ENCODE measurements around the gene NCDN.

Gene NCDN

GRCh38 chr1:35589516-35590427 is 32.2 kb downstream of the NCDN start:
- DNase-seq (ENCODE audit: low read depth in 2 of 3, low spot score in 1 of 3): no peak

DNA sequence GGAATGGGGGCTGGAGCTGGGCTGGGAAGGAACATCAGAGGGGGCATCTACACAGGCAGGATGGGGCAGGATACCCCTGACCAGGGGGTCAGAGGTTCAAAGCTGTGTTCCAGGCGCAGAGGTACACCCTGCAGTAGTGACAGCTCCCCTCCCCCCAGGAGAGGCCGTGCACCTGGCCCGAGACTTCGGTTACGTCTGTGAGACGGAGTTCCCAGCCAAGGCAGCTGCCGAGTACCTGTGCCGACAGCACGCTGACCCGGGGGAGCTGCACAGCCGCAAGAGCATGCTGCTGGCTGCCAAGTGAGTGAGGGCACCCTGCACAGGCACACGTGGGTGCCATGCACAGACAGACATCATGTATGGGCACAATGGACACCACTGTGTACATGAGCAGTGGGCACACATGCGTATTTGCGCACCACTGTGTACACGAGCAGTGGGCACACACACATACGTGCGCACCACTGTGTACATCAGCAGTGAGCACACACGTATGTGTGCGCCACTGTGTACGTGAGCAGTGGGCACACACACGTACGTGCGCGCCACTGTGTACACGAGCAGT is 33.0 kb downstream of the NCDN start:
- no peak for DNase-seq (ENCODE audit: low read depth in 2 of 3, low spot score in 1 of 3)

DNA sequence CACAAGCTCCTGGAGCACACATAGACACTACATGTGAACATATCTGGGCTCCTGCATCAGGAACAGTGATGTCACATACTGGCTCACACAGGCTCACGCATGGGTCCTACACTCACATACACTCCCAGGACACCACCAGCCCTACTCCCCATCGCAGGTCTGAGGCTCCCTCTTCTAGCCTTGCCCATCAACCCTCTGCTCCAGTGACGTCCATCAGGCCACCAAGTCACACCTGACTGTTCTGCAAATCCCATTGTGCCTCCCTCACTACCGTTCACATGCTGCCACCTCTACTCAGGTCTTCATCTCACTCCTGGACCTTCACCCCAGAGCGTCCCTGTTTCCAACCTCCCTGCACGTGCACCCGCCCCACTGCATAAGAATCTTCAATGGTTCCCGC is 33.6 kb downstream of the NCDN start:
- no peak for DNase-seq (ENCODE audit: low read depth in 2 of 3, low spot score in 1 of 3)

GRCh38 chr1:35592991-35593769 is 35.6 kb downstream of the NCDN start:
- DNase-seq (ENCODE audit: low read depth in 2 of 3, low spot score in 1 of 3): no peak

DNA sequence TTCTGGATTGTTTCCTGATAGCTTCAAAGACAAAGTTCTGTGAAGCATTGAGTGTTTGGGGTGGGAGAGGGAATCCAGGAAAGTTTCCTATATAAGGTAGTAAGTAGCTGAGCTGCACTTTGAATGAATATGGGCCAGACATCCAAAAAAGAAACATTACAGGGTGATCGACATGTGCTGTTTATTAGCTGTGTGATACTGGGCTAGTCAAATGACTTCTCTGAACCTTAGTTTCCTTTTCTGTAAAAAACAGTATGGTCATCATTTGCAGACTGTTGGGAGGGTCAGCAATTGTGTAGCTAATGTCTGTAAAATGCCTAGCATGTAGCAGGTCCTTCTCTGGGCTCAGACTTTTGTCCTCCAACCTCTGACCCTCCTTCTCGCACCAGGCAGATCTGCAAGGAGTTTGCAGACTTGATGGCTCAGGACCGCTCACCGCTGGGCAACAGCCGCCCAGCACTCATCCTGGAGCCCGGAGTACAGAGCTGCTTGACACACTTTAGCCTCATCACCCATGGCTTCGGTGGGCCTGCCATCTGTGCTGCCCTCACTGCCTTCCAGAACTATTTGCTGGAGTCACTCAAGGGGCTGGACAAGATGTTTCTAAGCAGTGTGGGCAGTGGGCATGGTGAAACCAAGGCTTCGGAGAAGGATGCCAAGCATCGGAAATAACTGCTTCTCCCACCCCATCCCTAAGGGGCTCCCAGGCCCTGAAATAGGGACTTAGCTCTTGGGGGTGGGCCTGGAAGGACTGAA is 36.6 kb downstream of the NCDN start:
- no peak for DNase-seq (ENCODE audit: low read depth in 2 of 3, low spot score in 1 of 3)

DNA sequence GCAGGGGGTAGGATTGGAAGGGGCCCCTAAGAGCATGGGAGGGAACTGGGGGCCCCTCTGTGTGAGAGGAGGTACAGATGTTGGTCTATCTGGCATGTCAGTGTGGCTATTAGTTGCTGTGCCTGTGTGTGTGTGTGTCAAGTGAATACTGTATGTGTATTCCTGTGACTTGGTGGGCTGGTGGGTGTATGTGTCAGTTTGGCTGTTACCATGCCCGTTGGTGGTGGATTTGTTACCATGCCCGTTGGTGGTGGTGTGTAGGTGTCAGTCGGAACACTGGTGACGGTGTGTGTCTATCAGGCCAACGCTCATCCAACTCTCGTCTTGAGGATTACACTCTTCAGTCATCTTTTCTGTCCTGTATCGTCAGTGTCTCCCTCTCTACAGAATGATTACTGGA is 38.1 kb downstream of the NCDN start:
- no peak for DNase-seq (ENCODE audit: low read depth in 2 of 3, low spot score in 1 of 3)

DNA sequence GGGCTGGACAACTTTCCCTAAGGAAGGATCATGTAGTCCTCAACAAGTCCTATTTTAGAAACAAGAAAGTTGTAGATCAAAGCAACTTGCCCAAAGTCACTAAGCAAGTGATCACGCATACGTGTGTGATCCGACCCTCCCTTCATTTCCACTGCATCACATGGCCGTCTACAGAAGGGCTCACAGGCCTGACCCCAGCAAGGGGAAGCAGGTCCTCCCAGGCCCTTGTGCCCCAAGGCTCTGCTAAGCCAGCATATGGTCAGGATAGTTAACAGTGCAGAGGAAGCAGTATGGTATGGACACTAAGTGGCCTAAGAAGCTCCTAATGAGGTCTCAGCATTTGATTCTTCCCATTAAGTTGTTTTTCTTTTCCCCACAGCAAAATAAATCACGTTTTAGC is 40.3 kb downstream of the NCDN start:
- no peak for DNase-seq (ENCODE audit: low read depth in 2 of 3, low spot score in 1 of 3)

DNA sequence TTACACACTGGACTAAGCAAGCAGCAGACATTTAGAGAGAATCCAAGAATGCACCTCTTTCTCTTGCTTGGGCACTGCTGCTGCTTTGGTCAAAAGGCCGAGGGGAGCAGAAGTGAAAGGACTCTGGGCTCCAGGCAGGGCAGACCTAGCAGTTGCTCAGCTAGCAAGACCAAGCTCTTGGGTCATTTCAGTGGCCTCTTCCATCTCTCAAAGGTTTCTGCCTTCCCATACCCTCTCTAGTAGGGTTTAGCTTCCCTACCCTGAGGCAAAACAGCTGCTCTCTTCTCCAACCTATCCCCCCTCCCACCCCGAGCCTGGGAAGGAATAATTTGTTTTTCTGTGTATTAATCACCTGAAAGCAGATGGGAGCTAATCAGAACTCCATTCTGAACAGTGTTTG is 41.3 kb downstream of the NCDN start:
- no peak for DNase-seq (ENCODE audit: low read depth in 2 of 3, low spot score in 1 of 3)

DNA sequence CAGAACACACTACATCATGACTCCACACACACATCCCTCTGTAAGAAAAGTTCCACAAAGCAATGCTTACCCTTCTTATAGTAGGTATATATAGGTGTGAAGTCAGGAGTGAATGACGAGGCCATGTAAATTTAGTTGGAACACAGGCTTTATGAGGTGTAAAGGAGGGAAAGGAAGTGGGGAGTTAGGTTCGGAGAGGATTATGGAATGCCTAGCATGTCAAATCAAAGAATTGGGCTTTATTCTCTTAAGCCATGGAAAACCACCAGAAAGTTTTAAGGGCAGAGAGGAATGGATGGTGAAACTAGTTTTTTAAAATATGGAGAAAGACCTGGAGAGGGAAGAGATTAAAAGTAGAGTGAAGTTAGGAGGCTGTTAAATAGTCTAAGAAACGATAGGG is 41.8 kb downstream of the NCDN start:
- DNase-seq (ENCODE audit: low read depth in 2 of 3, low spot score in 1 of 3): no peak

DNA sequence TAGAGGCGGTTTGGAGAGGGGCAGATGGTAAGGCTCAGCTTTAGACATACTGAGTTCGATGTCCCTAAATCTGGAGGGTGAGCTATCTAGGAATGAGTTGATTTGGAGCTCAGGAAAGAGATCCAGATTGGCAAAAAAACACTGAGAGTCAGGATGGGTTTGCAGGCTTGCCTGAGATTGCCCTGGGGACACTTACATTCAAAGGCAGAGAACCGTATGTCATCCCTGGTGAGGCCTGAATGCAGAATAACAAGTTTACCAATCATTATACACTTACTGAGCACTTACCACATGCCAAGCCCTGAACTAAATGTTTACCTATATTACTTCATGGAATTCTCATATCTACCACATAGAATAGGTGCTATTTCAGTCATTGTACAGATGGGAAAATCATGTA is 43.0 kb downstream of the NCDN start:
- no peak for DNase-seq (ENCODE audit: low read depth in 2 of 3, low spot score in 1 of 3)

GRCh38 chr1:35603468-35603867 is 45.9 kb downstream of the NCDN start:
- DNase-seq (ENCODE audit: low read depth in 2 of 3, low spot score in 1 of 3): no peak

- no peak for DNase-seq (ENCODE audit: low read depth in 2 of 3, low spot score in 1 of 3)
Observed at GRCh38 chr1:35603941-35604340, 46.3 kb downstream of the NCDN start.

DNA sequence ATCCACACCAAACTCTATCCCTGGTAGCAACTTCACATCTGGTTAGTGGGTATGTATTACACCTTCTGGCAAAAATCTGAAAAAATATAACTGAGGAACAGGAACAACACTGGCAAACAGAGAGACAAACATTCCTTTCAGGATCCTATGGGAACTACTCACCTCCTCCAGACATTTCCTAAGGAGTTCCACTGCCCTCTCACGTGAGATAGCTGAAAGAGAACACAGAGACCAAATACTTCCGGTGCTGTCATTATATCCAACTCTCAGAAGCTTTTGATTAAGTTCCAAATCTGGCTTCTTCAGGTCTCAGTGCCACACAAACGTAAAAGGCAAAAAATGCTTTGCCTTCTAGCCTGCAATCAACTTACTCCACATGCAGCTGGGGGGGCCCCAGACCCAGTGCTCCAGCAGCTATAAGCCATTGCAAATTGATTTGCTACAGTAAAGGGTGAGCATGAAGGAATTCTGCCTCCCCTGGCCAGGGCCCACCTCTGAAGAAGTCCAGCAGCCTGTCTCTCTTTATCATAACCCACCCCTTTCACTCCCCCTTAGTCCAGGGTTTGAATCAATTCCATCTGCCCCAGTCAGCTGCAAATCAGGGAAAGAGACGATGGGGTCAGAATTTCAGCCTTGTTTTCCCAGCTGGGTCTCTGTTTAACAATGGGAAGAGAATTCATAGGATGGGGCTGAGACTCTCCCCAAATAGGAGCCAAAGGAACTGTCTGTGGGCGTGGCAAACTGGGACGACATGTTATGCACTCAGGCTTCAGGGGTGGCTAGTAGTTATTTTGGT is 47.7 kb downstream of the NCDN start:
- no peak for DNase-seq (ENCODE audit: low read depth in 2 of 3, low spot score in 1 of 3)

DNA sequence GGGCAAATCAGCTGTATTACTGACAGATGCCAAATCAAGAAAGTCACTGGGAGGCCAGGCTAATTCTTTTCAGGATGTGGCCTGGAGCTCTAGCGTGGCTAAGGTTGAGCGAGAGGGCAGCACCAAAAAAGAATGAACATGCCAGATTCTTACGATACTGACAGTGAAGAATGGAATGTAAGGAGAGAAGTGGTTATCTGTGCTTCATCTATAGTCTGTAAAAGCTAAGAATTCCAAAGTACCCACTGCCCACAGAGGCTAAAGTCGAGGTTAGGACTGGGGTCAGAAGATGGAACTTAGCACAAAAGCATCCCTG is 48.2 kb downstream of the NCDN start:
- DNase-seq (ENCODE audit: low read depth in 2 of 3, low spot score in 1 of 3): no peak

- no peak for DNase-seq (ENCODE audit: low read depth in 2 of 3, low spot score in 1 of 3)
Observed at GRCh38 chr1:35611655-35612054, 54.1 kb downstream of the NCDN start.

GRCh38 chr1:35615440-35615839 is 57.8 kb downstream of the NCDN start:
- no peak for DNase-seq (ENCODE audit: low read depth in 2 of 3, low spot score in 1 of 3)

Measured in stimulated activated CD4-positive, alpha-beta T cell treated with anti-CD3 and anti-CD28 coated beads, Interleukin-12 subunit alpha, Interleukin-12 subunit beta, amount 100 ng/mL, for 48 hours (primary cell).